ENCODE measurements around the gene DACH2.

DNA sequence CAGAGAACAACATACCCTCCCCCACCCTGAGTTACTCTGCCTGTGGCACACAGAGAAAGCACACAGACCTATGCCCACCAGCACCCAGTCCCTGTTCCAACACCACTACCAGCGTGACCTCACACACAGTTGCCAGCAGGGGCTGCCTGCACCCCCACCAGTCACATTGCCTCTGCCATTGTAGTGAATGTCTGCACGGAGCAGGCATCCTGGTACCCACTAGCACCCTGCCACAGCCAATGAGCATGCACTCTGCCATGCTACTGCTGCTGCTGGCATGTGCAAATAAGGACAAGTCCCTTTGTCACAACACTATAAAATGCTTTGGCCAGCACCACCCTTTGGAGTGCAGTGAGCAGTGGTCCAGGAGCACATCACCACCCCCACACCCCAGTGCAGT lies 47.1 kb downstream of the DACH2 start:
- TF ChIP-seq FOXM1 (IDR thresholded peaks at IDR 0.05; ENCODE audit: borderline replicate concordance) (no peak), ZNF384 (IDR thresholded peaks at IDR 0.05) (no peak), NFRKB (IDR thresholded peaks at IDR 0.05) (no peak)

Data from HEK293T (cell line).